Pulmonary artery endothelial cell (primary cell): ENCODE results near the gene SPATC1L. TPM values are rescaled to one million over a fixed set of nuclear protein-coding genes. Genes with fewer than 3 reads are reported as not detected.

Experiments used
- DNase-seq: peaks from one replicate; pipeline ENCODE4 v3.0.0-alpha.2; 2011; ENCODE audit warnings: low read depth, low spot score
- total RNA-seq: library from RNA; depleted of rRNA; stranded (reverse); fragments of >200 nt; gene quantifications from 2 replicates; pipeline ENCODE4 v1.2.3, GENCODE V29; 2014

SPATC1L gene
- total RNA-seq, 1 donor from 2014 or later = 7.5 TPM

GRCh38 chr21:46136739-46137349, 47.4 kb downstream of the SPATC1L start:
- no peak for DNase-seq

GRCh38 chr21:46135782-46136395, 48.4 kb downstream of the SPATC1L start:
- DNase-seq = no peak

- no peak for DNase-seq
These were observed 52.2 kb downstream of the SPATC1L start for GRCh38 chr21:46131838-46132651.

GRCh38 chr21:46131588-46131837, 52.7 kb downstream of the SPATC1L start:
- no peak for DNase-seq

- DNase-seq = no peak
These were observed 53.2 kb downstream of the SPATC1L start for GRCh38 chr21:46130831-46131587.

GRCh38 chr21:46129846-46130651, 54.2 kb downstream of the SPATC1L start:
- DNase-seq = no peak

- DNase-seq = no peak
These were observed 55.2 kb downstream of the SPATC1L start for GRCh38 chr21:46128933-46129571.

GRCh38 chr21:46128106-46128932, 55.9 kb downstream of the SPATC1L start:
- DNase-seq = no peak

GRCh38 chr21:46127239-46128105, 56.8 kb downstream of the SPATC1L start:
- no peak for DNase-seq

- DNase-seq = no peak
These were observed 57.7 kb downstream of the SPATC1L start for GRCh38 chr21:46126309-46127238.

GRCh38 chr21:46125846-46126301, 58.4 kb downstream of the SPATC1L start:
- no peak for DNase-seq

- DNase-seq = no peak
These were observed 59.1 kb downstream of the SPATC1L start for GRCh38 chr21:46124926-46125845.

GRCh38 chr21:46124083-46124925, 60.0 kb downstream of the SPATC1L start:
- no peak for DNase-seq

GRCh38 chr21:46122758-46123683, 61.2 kb downstream of the SPATC1L start:
- DNase-seq = no peak
